DMS79 treated with DMSO at 0.1 percent for 48 hours (cell line): ENCODE results near the gene ZNF513.
"Not testable (repeated sequence)": the region's sequence is repeated elsewhere in the genome, so short reads cannot be mapped to it uniquely, and the experiment has no call there.

Experiments
- DNase-seq: peaks from one replicate; lab custom pipeline; 2025; lab: John Stamatoyannopoulos, UW

Gene ZNF513

GRCh38 chr2:27356382-27357181 lies 24.0 kb downstream of the ZNF513 start, which contains the start of gene GTF3C2:
TSS of gene GTF3C2 (minus strand) at chr2:27356764. CDS start at chr2:27343554, 13,210 bp downstream.
- peak; percentile 94 for DNase-seq

GRCh38 chr2:27356056-27356381 lies 24.5 kb downstream of the ZNF513 start:
- DNase-seq = peak; percentile 64

- no peak for DNase-seq
Measured at GRCh38 chr2:27354597-27354927, 26.0 kb downstream of the ZNF513 start.

DNA sequence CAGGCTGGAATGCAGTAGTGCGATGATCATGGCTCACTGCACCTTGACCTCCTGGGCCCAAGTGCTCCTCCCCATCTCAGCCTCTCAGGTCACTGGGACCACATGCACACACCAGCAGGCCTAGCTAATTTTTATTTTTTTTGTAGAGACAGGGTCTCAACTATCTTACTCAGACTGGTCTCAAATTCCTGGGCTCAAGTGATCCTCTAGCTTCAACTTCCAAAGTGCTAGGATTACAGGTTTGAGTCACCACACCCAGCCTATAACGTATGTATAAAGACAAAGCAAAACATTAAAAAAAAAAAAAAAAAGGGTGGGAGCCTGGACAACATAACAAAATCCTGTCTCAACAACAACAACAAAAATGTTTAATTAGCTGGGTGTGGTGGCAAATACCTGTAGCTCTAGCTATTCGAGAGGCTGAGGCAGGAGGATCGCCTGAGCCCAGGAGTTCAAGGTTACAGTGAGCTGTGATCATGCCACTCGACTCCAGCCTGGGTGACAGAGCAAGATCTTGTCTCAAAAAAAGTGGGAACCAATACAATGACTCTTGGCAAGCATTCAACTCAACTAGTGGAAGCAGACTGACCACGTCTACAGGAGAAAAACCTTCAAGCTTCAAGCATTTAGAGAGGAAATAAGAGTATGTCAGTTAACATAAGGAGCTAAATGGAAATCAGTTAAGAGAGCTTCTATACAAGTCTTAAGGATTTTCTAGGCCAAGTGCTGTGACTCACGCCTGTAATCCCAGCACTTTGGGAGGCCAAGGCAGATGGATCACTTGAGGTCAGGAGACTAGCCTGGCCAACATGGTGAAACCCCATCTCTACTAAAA lies 26.6 kb downstream of the ZNF513 start:
- no peak for DNase-seq

DNA sequence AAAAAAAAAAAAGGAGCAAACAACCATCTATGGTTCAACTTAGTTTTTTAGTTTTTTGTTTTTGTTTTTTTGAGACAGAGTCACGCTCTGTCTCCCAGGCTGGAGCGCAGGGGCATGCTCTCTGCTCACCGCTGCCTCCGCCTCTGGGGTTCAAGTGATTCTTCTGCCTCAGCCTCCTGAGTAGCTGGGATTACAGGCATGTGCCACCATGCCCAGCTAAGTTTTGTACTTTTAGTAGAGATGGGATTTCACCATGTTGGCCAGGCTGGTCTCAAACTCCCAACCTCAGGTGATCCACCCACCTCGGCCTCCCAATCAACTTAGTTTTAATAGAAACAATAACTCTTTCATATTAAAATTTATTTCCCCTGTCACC lies 27.2 kb downstream of the ZNF513 start:
- DNase-seq = not testable (repeated sequence)

GRCh38 chr2:27351802-27352598 lies 28.5 kb downstream of the ZNF513 start:
- no peak for DNase-seq

GRCh38 chr2:27350106-27350693 lies 30.3 kb downstream of the ZNF513 start:
- no peak for DNase-seq

- DNase-seq = no peak
Measured at GRCh38 chr2:27347641-27348040, 32.9 kb downstream of the ZNF513 start.

GRCh38 chr2:27336173-27336572 lies 44.4 kb downstream of the ZNF513 start:
- DNase-seq = no peak

GRCh38 chr2:27335311-27335710 lies 45.2 kb downstream of the ZNF513 start:
- DNase-seq = no peak
